GM19239 (cell line): Measurements from ENCODE around the gene ADAMTS16.

Experiments
- DNase-seq: peaks from one replicate; pipeline ENCODE4 v3.0.0; 2011; ENCODE audit warnings: low spot score; ENCODE audit not compliant: insufficient read length
- FAIRE-seq: peaks from 2 replicates; lab custom pipeline; 2011; peaks lifted over from hg19 to GRCh38; lab: Jason Lieb, UNC

The ADAMTS16 gene

DNA sequence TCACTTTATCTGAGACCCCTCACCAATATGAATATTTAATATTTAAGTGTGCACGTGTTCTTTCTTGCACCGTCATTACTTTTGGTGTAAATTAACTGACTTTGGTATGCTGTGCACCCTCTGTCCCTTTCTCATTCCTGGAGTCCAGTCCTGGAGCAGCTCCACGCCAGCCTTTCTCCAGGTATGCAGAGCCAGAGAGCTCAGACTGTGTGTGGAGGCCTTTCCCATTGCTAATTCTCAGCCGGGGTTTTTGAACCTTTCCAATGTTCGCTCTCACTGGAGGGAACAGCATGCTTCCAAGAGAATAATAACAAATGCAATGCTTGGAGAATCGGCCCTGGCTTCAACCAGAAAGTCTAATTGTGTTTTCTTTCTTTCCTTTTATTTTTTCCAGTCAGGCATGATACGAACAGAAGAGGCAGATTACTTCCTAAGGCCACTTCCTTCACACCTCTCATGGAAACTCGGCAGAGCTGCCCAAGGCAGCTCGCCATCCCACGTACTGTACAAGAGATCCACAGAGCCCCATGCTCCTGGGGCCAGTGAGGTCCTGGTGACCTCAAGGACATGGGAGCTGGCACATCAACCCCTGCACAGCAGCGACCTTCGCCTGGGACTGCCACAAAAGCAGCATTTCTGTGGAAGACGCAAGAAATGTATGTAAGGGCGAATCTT, 41.7 kb downstream of the ADAMTS16 start:
- no peak for FAIRE-seq
- DNase-seq: no peak

DNA sequence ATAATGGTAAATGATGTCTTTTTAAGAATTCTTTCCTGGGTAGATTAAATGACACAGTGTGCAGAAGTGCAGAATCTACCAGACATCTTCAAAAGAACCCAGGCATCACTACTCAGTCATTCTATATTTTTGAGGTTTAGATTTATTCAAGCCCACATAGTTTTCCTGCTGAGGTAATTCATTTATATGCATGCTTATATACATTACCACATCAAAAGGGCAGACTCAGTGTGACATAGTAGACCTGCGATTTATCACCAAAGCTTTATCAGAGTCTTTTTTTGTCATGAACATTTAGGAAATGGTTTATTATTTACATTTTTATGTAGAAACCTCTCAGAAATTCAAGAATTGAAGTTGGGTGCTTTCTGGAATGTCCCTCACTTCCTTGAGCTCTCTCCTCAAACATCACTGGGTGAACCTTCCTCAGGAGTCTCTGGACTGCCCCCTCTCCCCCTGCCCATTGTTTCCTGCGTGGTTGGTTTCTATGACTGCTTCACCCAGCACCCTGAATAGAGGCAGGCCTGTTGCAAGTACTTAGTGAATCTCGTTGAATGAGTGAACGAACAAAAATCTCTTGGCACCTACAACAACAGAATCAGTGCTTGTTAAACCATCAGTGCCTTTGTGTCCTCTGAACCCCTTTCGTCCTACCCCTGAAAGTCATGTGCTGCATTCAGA, 42.5 kb downstream of the ADAMTS16 start:
- no peak for FAIRE-seq
- no peak for DNase-seq

DNA sequence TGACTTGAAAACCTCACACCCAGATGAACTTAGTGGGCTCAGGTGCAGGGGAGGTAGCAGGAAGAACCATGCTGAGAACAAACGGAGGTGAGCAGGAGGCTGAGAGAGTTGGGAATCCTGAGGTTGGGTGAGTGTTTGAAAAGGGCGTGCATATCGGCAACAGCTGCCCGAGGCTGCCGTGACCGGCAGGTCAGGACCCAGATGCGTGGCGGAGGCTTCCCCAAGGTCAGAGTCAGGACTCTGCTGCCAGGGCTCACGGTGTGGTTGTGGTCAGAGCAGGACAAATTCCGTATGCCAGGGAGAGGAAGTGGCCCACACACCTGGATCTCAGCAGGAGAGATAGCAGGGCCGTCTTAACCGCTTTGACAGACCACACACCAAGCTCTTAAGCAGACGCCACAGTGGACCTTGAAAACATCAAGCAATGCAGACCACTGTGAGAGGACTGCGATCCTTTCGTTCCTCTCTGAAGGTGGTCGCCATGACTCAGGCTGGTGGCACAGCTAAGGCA, 43.1 kb downstream of the ADAMTS16 start:
- FAIRE-seq: no peak
- DNase-seq: no peak

DNA sequence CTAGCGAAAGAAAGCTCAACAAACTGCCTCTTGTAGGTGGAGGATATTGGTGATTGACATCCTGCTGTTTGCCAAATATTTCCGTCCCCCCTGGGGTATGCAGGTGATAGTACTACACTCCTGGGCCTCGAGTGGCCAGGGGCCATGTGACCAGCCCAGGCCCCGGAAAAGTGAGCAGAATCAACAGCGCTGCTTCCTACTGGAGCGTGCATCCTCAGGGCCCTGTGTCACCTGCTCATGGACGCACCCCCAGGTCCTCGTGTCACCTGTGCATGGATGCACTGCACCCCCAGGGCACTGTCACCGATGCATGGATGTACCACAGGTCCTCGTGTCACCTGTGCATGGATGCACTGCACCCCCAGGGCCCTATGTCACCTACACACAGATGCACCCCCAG, 43.8 kb downstream of the ADAMTS16 start:
- DNase-seq: no peak
- FAIRE-seq: no peak

DNA sequence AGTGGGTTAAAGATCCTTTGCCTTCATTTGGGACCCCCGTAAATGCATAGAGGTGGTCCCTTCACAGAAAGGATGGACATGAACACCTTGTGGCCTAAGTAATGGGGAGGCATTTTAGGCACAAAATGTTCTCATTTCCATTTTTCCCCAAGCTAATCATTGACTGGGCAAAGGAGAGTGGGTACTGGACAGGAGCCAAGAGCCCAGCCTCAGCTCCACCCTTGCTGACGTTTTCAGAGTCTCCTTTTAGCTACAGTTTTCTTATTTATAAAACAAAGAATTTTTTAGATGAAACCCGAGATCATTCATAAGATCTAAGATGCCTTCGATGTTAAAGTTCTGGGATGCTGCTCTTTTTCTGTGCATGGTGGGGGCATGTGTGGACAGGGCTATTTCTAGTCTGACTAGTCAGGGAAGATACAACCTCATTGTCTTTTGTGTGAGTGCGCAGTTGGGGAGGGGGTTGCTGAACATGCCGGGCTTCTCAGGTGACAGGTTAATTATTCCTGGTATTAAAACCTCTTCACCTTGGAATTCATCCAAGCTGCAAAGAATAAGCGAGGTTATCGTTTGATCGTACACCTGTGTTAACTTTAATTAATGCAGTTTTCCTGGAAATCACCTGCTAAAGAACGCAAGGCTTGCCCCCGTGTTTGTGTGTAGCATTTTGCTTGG, 48.4 kb downstream of the ADAMTS16 start:
- no peak for FAIRE-seq
- no peak for DNase-seq

DNA sequence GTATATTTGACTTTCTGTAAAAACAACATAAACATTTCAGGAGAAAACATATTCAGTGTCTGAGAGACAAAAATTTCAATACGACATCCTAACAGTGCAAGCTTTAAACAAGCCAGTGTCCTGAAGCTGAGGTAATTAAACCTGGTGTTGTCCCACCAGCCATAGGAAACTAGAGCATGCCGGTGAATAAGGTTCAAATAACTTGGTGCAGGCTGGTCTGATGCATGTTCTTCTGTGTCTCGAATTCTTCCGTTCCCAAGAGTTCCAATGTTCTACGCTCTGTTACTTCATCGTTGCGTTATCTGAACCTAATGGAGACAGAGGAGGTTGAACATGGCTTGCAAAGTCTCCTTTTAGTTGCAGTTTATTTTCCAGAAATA, 48.9 kb downstream of the ADAMTS16 start:
- no peak for FAIRE-seq
- DNase-seq: no peak

DNA sequence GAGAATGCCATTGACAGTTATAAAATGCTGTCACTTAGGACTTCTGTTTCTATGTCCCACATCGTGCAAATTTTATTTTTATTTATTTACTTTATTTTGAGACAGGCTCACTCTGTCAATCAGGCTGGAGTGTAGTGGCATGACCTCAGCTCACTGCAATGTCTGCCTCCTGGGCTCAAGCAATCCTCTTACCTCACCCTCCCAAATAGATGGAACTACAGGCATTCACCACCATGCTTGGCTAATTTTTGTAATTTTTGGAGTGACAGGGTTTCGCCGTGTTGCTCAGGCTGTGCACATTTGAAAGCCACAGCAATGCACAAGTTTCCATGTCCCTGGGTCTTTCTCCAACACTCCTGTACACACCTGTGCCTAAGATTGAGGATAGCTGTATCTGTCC, 51.8 kb downstream of the ADAMTS16 start:
- FAIRE-seq (no peak), DNase-seq (no peak)

DNA sequence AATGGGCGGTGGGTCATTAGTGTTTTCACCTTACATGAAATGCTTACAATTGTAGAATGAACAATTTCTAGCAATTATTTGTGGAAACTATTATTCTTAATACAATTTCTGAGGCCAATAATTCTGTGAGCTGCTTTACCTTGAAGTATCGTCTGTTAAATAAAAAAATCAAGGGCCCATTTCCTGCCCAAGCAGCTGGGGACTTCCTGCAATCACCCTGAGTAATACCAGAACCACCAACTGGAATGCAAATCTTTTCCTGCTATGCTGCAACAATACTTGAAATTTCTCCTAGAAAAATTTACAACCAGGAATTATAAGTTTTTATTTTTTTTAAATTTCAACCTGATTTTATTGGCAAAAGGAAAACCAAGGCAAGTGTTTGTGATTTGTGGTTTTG, 52.6 kb downstream of the ADAMTS16 start:
- FAIRE-seq (no peak), DNase-seq (no peak)

DNA sequence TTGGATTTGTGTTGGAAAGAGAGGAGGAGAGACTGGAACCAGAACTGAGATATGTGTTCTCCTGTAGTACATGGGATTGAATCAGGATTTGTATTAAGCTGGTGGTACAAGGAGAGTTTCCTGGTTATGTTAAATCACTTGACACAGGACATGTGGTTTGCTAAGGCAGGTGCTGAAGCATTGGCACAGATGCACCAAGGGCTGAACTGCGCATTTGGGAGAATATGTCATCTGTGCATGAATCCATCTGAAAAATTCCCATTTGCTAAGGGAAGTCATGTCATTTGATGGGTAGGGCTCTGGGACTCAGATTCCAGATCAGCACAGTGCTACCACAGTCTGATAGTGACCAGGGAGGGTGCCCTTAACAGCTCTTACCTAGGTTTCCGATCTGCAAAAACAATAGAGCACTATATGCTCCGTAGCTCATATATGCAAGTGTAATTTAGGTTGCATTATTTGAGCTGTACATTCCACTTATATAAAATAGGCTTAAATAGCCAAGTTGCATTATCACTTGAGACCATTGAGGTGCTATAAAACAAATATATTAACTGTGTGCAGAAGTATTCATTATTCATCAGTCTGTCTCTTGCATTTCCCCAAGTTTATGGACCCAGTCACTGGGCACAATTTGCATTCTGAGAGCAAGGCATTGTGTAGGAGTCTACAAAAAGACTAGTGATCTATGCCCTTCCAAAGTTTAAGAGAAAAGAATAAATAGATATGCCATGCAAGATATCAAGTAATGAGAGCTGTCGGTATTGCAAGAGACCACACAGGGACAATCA, 55.2 kb downstream of the ADAMTS16 start:
- DNase-seq (no peak), FAIRE-seq (no peak)

DNA sequence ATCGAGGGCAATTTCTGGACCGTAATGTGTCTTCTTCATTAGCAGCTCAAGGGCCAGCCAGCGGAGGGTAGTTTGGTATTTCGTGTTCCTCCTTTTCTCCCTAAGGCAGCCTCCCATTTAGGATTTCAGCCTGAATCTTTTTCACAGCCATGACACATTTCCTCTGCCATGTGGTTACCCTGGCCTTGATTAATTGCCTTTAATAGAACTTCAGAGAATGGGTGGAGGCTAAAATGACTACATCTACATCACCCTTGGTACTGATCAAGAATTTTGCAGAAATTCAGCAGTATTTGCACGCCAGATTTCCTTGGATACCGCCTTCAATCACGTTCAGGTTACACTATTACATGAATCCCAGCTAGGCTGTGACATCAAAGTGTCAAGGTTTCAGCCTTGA, 58.0 kb downstream of the ADAMTS16 start:
- DNase-seq (no peak), FAIRE-seq (no peak)

DNA sequence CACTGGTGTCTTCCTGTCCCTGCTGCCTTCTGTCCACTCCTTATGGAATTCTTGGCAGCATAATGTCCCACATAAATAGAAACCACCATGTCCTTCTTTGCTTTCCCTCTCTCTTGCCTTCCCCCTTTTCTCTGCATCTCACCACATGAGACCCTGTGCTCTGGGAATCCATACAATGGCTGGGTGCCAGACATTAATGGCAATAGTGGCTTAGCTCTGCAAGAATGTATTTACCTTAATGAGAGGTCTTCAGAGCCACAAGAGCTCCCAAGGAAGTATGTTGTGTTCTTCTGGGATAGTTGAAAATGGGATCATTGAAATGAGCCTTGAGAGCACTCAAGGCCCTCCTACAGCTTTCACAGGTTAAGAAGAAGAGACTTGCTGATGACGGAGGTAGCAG, 58.7 kb downstream of the ADAMTS16 start:
- no peak for FAIRE-seq

DNA sequence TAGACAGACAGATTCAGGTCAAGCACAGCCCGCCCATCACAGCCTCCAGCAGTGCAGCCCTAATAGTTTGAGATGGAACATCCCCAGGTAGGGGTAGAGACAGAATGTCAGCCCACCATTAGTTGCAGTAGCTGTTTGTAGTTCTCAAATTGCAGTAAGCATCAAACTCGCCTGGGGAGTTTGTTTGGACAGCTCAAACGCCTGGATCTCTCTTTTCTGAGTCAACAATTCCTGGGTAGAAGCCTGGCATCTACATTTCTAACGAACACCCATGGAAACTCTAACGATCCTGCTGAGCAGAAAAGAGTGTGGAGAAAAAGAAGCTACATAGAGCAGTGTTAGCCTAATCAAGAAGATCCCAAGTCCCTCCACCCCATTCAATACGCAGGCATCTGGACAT, 59.4 kb downstream of the ADAMTS16 start:
- no peak for FAIRE-seq

More for the DNA sequence above, 58.7 kb downstream of the ADAMTS16 start:
- no peak for DNase-seq

DNA sequence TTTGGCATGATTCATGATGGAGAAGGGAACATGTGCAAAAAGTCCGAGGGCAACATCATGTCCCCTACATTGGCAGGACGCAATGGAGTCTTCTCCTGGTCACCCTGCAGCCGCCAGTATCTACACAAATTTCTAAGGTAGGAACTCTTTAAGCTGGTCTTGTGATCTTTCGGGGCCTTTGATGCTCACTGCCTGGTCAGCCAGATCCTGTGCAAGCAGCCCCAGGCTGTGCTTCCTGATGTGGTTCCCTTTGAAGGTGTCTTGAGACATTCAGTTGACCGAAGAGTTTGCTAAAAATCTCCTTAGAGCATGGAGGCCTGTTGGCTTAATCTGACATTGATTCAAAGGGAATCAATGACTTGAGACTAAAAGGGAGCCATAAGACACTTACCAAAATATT, 60.0 kb downstream of the ADAMTS16 start:
- no peak for DNase-seq
- no peak for FAIRE-seq

More for the DNA sequence above, 59.4 kb downstream of the ADAMTS16 start:
- DNase-seq: no peak

DNA sequence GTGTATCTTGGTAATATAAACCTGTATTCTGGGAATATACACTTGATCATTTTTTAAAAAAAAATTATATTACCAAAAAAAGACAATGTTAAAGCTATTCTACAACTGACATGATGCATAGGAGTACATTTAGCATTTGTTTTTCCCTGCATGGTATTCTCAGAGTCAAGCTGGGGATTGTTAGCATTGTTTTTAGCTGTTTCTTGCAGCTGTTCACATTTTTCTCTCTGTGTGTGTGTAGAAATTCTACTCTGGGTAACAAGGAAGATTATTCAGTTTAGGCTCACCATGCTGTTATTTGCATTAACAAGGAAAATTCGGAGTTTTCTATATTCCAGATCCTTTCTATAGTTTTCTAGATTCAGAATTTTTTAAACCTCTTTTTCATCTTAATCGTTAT, 62.2 kb downstream of the ADAMTS16 start:
- FAIRE-seq: no peak
- DNase-seq: no peak

DNA sequence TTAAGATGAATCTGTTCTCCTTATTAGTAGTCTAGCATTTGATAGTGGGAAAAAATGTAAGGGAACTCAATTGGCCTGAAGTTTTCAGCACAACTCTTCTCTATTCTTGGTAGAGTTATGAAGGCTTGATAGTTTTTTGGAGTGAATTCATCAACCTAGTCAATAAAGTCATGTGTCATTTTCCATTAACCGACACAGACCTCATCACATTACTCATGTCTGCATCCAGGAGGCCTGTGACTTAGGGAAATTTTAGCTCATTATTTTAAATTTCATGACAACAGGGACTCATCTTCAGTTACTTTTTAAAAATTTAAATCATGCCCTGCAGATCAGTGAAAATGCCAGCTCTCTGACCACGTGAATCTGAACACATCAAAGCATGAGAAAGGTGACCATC, 63.3 kb downstream of the ADAMTS16 start:
- FAIRE-seq: no peak
- DNase-seq: no peak

DNA sequence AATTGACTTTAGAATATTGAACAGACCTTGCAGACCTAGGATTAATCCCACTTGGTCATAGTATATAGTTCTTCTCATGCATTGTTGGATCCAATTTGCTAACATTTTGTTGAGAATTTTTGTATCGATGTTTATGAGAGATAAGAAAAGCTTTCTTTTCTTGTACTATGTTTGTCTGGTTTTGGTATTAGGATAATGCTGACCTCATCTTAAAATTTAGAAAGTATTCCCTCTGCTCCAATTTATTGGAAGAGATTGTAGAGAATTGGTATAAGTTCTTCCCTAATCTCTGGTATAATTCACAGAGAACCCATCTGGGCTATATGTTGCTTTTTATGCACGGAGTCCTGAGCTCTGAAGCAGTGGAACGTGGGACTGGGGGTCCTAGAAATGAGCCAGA, 67.7 kb downstream of the ADAMTS16 start:
- DNase-seq (no peak), FAIRE-seq (no peak)

DNA sequence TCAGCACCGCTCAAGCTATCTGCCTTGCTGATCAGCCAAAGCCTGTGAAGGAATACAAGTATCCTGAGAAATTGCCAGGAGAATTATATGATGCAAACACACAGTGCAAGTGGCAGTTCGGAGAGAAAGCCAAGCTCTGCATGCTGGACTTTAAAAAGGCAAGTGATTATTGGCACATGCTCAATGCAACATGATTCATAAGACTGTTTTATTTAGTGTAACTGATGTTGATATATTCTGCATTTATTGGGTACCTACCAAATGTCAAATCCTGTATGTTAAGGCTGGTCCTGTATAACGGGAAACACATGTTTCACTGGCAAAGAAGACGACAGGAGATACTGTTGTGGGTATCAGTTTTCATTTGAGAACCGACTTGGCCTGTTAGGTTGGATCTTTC, 69.0 kb downstream of the ADAMTS16 start:
- FAIRE-seq (no peak), DNase-seq (no peak)

DNA sequence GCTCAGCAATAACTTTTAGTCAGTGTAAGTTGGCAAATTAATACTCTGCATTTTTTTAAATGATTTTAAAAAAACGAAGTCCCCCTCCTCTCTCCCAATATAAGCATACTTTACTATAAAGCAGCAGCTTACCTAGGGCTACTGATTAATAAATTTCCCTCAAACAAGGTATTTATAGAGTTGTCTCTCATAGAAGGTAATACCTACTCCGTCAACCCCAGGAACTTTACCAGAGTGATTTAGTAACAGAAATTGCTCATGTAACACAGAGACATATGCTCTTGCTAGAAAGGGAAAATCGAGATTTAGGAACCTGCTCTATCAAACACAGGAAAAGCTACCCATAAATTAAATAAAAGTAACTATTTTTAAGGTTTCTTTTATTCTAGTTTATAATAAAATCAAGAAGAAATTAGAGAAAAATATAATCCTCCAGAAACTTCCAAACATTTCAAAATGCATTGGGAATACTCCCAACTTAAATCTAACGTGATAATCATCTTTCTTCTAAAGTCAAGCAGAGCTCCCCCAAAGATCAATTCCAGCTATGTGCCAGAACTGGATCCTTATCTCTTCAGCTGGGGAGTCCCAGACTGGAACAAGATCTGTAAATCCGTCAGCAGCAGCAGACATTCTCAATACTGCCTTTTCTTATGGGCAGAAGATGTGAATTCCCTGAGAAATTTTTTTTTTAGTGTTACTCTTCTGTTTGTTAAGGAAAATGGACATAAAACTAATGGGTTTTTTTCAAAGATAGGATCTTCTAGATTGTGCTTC, 69.6 kb downstream of the ADAMTS16 start:
- FAIRE-seq: no peak
- no peak for DNase-seq

DNA sequence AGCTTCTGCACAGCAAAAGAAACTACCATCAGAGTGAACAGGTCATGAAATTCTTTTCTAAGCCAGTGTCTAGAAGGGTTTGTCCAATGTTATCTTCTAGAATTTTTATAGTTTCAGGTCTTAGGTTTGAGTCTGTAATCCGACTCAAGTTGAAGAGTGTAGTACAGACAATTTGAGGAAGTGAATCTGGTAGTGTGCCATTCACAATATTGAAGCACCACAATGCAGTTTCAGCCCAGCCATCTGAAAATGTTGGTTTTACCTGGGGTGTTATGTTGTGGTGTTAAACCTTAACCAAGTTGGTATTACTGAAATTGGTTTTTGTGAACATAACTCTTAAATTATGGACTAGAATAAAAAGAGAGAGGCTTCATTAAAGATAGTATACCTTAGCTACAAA, 77.2 kb downstream of the ADAMTS16 start:
- no peak for DNase-seq
- FAIRE-seq: no peak

DNA sequence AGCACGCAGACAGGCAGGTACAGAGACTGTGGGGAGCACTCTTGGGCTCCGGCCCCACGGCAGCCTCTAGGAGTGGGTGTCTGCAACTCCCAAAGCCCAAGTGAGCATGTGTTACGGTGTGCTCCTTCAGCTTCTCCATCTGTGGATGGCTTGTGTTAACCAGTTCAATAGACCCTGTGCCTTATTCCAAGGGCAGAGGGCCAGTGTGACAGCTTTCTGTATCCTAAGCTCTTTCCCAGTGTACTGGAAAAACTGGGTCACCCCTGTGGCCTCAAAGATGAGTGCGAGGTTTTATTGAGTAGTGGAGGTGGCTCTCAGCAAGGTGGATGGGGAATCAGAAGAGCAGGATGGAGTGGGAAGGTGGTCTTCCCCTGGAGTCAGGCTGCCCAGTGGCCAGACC, 78.3 kb downstream of the ADAMTS16 start:
- DNase-seq (no peak), FAIRE-seq (no peak)
